GM18499 (cell line): ENCODE results near the gene HRH1.
"Not testable (repeated sequence)": the region's sequence is repeated elsewhere in the genome, so short reads cannot be mapped to it uniquely, and the experiment has no call there.

ENCODE experiments used
- ATAC-seq: cut with Tn5 transposase; IDR thresholded peaks from one replicate; pipeline ENCODE4 v1.9.1; 2021; ENCODE audit warnings: moderate number of reproducible peaks; ENCODE audit not compliant: insufficient read depth, unreplicated experiment

HRH1 gene

GRCh38 chr3:11168881-11169805 lies 14.8 kb downstream of the HRH1 start:
- ATAC-seq: no peak

GRCh38 chr3:11170052-11170770 lies 15.9 kb downstream of the HRH1 start:
- no peak for ATAC-seq

- ATAC-seq: no peak
These were observed 17.9 kb downstream of the HRH1 start for GRCh38 chr3:11172096-11172690.

- ATAC-seq: no peak
These were observed 19.7 kb downstream of the HRH1 start for GRCh38 chr3:11173828-11174465.

- ATAC-seq: no peak
These were observed 24.1 kb downstream of the HRH1 start for GRCh38 chr3:11178421-11178820.

GRCh38 chr3:11184328-11184969 lies 30.2 kb downstream of the HRH1 start:
- not testable (repeated sequence) for ATAC-seq

- no peak for ATAC-seq
These were observed 30.9 kb downstream of the HRH1 start for GRCh38 chr3:11185144-11185543.

- ATAC-seq: no peak
These were observed 31.4 kb downstream of the HRH1 start for GRCh38 chr3:11185564-11186317.

- no peak for ATAC-seq
These were observed 32.0 kb downstream of the HRH1 start for GRCh38 chr3:11186318-11186692.

- no peak for ATAC-seq
These were observed 32.5 kb downstream of the HRH1 start for GRCh38 chr3:11186771-11187191.

- ATAC-seq: no peak
These were observed 33.4 kb downstream of the HRH1 start for GRCh38 chr3:11187681-11188080.

- no peak for ATAC-seq
These were observed 33.9 kb downstream of the HRH1 start for GRCh38 chr3:11188231-11188630.

GRCh38 chr3:11195201-11195600 lies 40.9 kb downstream of the HRH1 start:
- no peak for ATAC-seq

- no peak for ATAC-seq
These were observed 41.5 kb downstream of the HRH1 start for GRCh38 chr3:11195721-11196332.

- no peak for ATAC-seq
These were observed 43.2 kb downstream of the HRH1 start for GRCh38 chr3:11197484-11197883.

GRCh38 chr3:11198070-11198469 lies 43.8 kb downstream of the HRH1 start:
- ATAC-seq: no peak

GRCh38 chr3:11198495-11198894 lies 44.2 kb downstream of the HRH1 start:
- ATAC-seq: no peak

GRCh38 chr3:11199902-11200845 lies 45.9 kb downstream of the HRH1 start:
- ATAC-seq: no peak
